Mesothelial cell of epicardium (in vitro differentiated cells): ENCODE measurements around the gene CFAP299. TPM values are rescaled to one million over a fixed set of nuclear protein-coding genes. Genes with fewer than 3 reads are reported as not detected.
"Not testable (repeated sequence)": the region's sequence is repeated elsewhere in the genome, so short reads cannot be mapped to it uniquely, and the experiment has no call there.

ENCODE experiments used
- DNase-seq, 2 experiments: peaks; one replicate each; pipeline ENCODE4 v3.0.0; 2021; ENCODE audit warnings: low spot score in 2 of 2; ENCODE audit not compliant: unreplicated experiment in 2 of 2
- H3K27ac Mint-ChIP-seq: 2 replicates; pipeline ENCODE4 v1.8.0; 2021; ENCODE audit warnings: mixed read lengths
- H3K27me3 Mint-ChIP-seq: 2 replicates; pipeline ENCODE4 v1.8.0; 2021; ENCODE audit warnings: low read depth, mixed read lengths
- H3K36me3 Mint-ChIP-seq: 2 replicates; pipeline ENCODE4 v1.8.0; 2021; ENCODE audit warnings: mixed read lengths
- H3K4me1 Mint-ChIP-seq: 2 replicates; pipeline ENCODE4 v1.8.0; 2021; ENCODE audit warnings: mixed read lengths
- H3K4me3 Mint-ChIP-seq: 2 replicates; pipeline ENCODE4 v1.8.0; 2021; ENCODE audit warnings: mild to moderate bottlenecking, moderate library complexity, mixed read lengths
- H3K9me3 Mint-ChIP-seq: 2 replicates; pipeline ENCODE4 v1.8.0; 2021; ENCODE audit warnings: mixed read lengths
- CTCF ChIP-seq: fragments of 200-600 bp; sonication (generic); IDR thresholded peaks from one replicate; pipeline ENCODE4 v1.5.0; 2021; ENCODE audit warnings: antibody characterized with exemption; ENCODE audit not compliant: unreplicated experiment
- total RNA-seq: library from RNA; stranded (reverse); gene quantifications from 3 replicates; pipeline ENCODE4 v1.2.1, GENCODE V29; 2021

Gene CFAP299
- total RNA-seq, 1 donor from 2014 or later: 0.22 TPM

- peaks cover 11% of the 10 kb centered on the region for H3K27me3 Mint-ChIP-seq
- H3K4me1 Mint-ChIP-seq: peaks cover 8% of the 10 kb centered on the region
- H3K36me3 Mint-ChIP-seq: no peaks in the 10 kb centered on the region
- no peak overlapping the region for H3K4me3 Mint-ChIP-seq
- TF ChIP-seq CTCF: no peak
- H3K9me3 Mint-ChIP-seq: peaks cover 19% of the 10 kb centered on the region
- no peak for DNase-seq
- no peak overlapping the region for H3K27ac Mint-ChIP-seq
Observed at GRCh38 chr4:80790152-80790551, 454.6 kb downstream of the CFAP299 start.

GRCh38 chr4:80793660-80794059, 458.1 kb downstream of the CFAP299 start:
- H3K9me3 Mint-ChIP-seq: peaks cover 45% of the 10 kb centered on the region
- H3K4me3 Mint-ChIP-seq, H3K36me3 Mint-ChIP-seq, DNase-seq, H3K27ac Mint-ChIP-seq, H3K27me3 Mint-ChIP-seq, H3K4me1 Mint-ChIP-seq: not testable (repeated sequence)

- Mint-ChIP-seq H3K9me3 (peaks cover 42% of the 10 kb centered on the region), H3K4me3 (no peak overlapping the region), H3K36me3 (no peaks in the 10 kb centered on the region), H3K4me1 (no peaks in the 10 kb centered on the region), H3K27ac (no peak overlapping the region), H3K27me3 (no peaks in the 10 kb centered on the region)
- no peak for TF ChIP-seq CTCF
- DNase-seq: no peak
Observed at GRCh38 chr4:80798082-80798481, 462.6 kb downstream of the CFAP299 start.

- peaks cover 27% of the 10 kb centered on the region for H3K9me3 Mint-ChIP-seq
- H3K27me3 Mint-ChIP-seq, H3K36me3 Mint-ChIP-seq, H3K27ac Mint-ChIP-seq, DNase-seq, H3K4me3 Mint-ChIP-seq, H3K4me1 Mint-ChIP-seq: not testable (repeated sequence)
Observed at GRCh38 chr4:80800719-80801118, 465.2 kb downstream of the CFAP299 start.

GRCh38 chr4:80803337-80803736, 467.8 kb downstream of the CFAP299 start:
- Mint-ChIP-seq H3K36me3 (no peaks in the 10 kb centered on the region), H3K27me3 (no peaks in the 10 kb centered on the region), H3K27ac (no peak overlapping the region), H3K4me1 (no peaks in the 10 kb centered on the region), H3K4me3 (no peak overlapping the region), H3K9me3 (peaks cover 4% of the 10 kb centered on the region)
- TF ChIP-seq CTCF: no peak
- DNase-seq: no peak

GRCh38 chr4:80806472-80806871, 470.9 kb downstream of the CFAP299 start:
- Mint-ChIP-seq H3K9me3 (no peaks in the 10 kb centered on the region), H3K4me3 (no peak overlapping the region), H3K36me3 (no peaks in the 10 kb centered on the region), H3K27me3 (peaks cover 3% of the 10 kb centered on the region), H3K27ac (no peak overlapping the region), H3K4me1 (no peaks in the 10 kb centered on the region)
- no peak for TF ChIP-seq CTCF
- no peak for DNase-seq

- Mint-ChIP-seq H3K4me1 (no peaks in the 10 kb centered on the region), H3K4me3 (no peak overlapping the region), H3K27me3 (peaks cover 8% of the 10 kb centered on the region), H3K36me3 (no peaks in the 10 kb centered on the region), H3K9me3 (no peaks in the 10 kb centered on the region), H3K27ac (no peak overlapping the region)
- TF ChIP-seq CTCF: no peak
- no peak for DNase-seq
Observed at GRCh38 chr4:80809039-80809729, 473.7 kb downstream of the CFAP299 start.
